Glutamatergic neuron (in vitro differentiated cells): Measurements from ENCODE around the gene PRR3. TPM values are rescaled to one million over a fixed set of nuclear protein-coding genes. Genes with fewer than 3 reads are reported as not detected.

Source experiments
- DNase-seq: peaks from one replicate; pipeline ENCODE4 v3.0.0; 2022
- H3K27ac Mint-ChIP-seq: one replicate; pipeline ENCODE4 v1.8.0; 2020; ENCODE audit warnings: mild to moderate bottlenecking, mixed read lengths, inconsistent platforms; ENCODE audit not compliant: unreplicated experiment
- H3K27me3 Mint-ChIP-seq: one replicate; pipeline ENCODE4 v1.8.0; 2020; ENCODE audit warnings: mild to moderate bottlenecking, moderate library complexity, mixed read lengths, inconsistent platforms; ENCODE audit not compliant: unreplicated experiment
- H3K36me3 Mint-ChIP-seq: one replicate; pipeline ENCODE4 v1.8.0; 2020; ENCODE audit warnings: mild to moderate bottlenecking, mixed read lengths, inconsistent platforms; ENCODE audit not compliant: unreplicated experiment
- H3K4me1 Mint-ChIP-seq: one replicate; pipeline ENCODE4 v1.8.0; 2020; ENCODE audit warnings: mild to moderate bottlenecking, low read depth, mixed read lengths, inconsistent platforms; ENCODE audit not compliant: unreplicated experiment
- H3K4me3 Mint-ChIP-seq: one replicate; pipeline ENCODE4 v1.8.0; 2020; ENCODE audit warnings: mild to moderate bottlenecking, mixed read lengths, inconsistent platforms; ENCODE audit not compliant: unreplicated experiment
- H3K9me3 Mint-ChIP-seq: one replicate; pipeline ENCODE4 v1.8.0; 2020; ENCODE audit warnings: mild to moderate bottlenecking, moderate library complexity, mixed read lengths, inconsistent platforms; ENCODE audit not compliant: unreplicated experiment
- total RNA-seq: library from RNA; stranded (reverse); fragmentation: NEBNext Ultra II Directional; extraction: Animal tissue kit (Norgen Biotek cat#: 25700); gene quantifications from one replicate; pipeline ENCODE4 v1.2.1, GENCODE V29; 2021; ENCODE audit not compliant: unreplicated experiment
- TF ChIP-seq, protein P1 (sequence below): fragments of 200-600 bp; sonication (generic); IDR thresholded peaks from one replicate; pipeline ENCODE4 v1.5.0; 2021; ENCODE audit not compliant: partially characterized antibody, unreplicated experiment

The PRR3 gene
- total RNA-seq, 1 donor from 2014 or later: 34.7 TPM

DNA sequence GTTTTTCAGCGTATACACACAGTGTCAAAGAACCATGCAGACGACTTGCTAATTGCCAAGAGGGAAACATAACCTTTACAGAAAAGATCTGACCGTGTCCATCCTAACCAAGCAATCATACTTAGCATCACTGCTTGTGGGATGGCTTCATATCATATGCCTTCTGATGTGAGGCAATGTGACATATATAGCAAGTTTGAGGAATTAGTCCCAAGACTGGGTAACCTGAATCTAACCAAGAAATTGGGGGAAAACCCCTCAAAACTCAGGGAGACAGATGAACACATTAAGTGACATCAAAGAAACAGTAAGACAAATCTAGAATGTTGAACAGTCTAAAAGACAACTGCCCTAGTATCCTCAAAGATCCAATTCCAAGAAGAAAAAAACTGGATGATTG, 19.2 kb upstream of the PRR3 start:
- TF ChIP-seq, protein P1, sequence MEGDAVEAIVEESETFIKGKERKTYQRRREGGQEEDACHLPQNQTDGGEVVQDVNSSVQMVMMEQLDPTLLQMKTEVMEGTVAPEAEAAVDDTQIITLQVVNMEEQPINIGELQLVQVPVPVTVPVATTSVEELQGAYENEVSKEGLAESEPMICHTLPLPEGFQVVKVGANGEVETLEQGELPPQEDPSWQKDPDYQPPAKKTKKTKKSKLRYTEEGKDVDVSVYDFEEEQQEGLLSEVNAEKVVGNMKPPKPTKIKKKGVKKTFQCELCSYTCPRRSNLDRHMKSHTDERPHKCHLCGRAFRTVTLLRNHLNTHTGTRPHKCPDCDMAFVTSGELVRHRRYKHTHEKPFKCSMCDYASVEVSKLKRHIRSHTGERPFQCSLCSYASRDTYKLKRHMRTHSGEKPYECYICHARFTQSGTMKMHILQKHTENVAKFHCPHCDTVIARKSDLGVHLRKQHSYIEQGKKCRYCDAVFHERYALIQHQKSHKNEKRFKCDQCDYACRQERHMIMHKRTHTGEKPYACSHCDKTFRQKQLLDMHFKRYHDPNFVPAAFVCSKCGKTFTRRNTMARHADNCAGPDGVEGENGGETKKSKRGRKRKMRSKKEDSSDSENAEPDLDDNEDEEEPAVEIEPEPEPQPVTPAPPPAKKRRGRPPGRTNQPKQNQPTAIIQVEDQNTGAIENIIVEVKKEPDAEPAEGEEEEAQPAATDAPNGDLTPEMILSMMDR: no peak
- Mint-ChIP-seq H3K4me1 (peaks cover 12% of the 10 kb centered on the region), H3K9me3 (no peaks in the 10 kb centered on the region), H3K4me3 (no peak overlapping the region), H3K27me3 (peaks cover 4% of the 10 kb centered on the region), H3K27ac (no peak overlapping the region), H3K36me3 (no peaks in the 10 kb centered on the region)
- DNase-seq: no peak

DNA sequence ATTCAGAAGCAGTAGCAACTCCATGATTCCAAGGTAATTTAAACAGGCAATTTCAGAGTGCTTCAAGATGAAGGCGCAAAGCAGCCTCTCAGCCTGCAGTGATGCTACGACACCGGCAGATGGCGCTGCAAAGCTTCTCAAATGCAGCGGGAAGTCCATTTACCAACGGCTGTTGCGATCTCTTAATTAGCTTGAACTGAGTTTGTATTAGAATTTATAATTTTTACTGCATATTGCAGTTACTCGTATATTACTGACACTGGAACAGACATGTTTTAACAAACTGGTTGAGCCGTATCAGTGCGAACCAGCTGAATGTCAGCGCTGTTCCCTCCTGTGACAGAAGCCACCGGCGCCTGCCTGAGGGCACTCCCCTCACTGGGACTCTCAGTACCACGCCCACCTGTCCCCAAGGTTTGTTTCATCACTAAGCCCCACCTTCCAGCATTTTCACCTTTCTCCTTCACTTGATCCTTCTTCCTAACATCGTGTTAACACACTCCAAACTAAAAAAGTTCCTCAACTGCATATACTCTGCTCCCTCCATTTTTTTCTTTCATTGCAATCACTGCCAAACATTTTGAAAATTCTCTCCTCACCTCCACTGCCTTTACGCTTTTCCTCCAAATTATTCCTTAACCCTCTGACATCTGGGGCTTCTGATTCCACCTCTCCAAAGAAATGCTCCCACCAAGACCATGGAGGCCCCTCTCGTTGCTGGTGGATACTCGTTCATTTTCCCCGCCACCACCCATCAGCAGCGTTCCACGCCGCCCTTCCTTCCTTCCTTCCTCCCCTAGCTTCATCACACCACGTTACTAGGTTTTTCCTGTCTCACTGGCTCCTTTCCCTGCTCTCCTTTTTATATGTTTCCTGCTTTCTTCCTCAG, 15.3 kb upstream of the PRR3 start:
- H3K4me1 Mint-ChIP-seq: peaks cover 20% of the 10 kb centered on the region

DNA sequence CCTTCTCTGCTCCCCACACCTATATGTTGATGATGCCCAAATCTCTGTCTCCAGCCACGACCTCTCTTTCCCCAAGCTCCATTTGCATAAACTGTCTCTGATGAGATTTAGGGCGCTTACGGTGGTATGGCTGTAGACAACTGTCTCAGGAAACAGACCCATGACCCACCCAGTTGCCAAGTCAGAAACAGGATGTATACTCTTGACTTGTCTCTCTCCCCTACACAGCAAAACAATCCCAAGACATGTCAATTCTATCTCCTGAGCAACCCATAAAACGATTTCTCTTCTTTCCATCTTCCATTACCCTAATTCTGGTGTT, 14.7 kb upstream of the PRR3 start:
- H3K36me3 Mint-ChIP-seq: no peaks in the 10 kb centered on the region
- TF ChIP-seq, protein P1: no peak
- DNase-seq: no peak
- peaks cover 20% of the 10 kb centered on the region for H3K4me1 Mint-ChIP-seq
- H3K4me3 Mint-ChIP-seq: peak overlapping the region; percentile 77
- peak overlapping the region; percentile 56 for H3K27ac Mint-ChIP-seq
- peaks cover 3% of the 10 kb centered on the region for H3K27me3 Mint-ChIP-seq
- no peaks in the 10 kb centered on the region for H3K9me3 Mint-ChIP-seq

More for the DNA sequence above, 15.3 kb upstream of the PRR3 start:
- peaks cover 3% of the 10 kb centered on the region for H3K27me3 Mint-ChIP-seq
- H3K36me3 Mint-ChIP-seq: no peaks in the 10 kb centered on the region
- peak overlapping the region; percentile 77 for H3K4me3 Mint-ChIP-seq
- DNase-seq: peak; percentile 81
- TF ChIP-seq, protein P1: peak; percentile 98
- no peaks in the 10 kb centered on the region for H3K9me3 Mint-ChIP-seq
- no peak overlapping the region for H3K27ac Mint-ChIP-seq

- DNase-seq: no peak
- Mint-ChIP-seq H3K27ac (peak overlapping the region; percentile 56), H3K4me3 (peak overlapping the region; percentile 77), H3K27me3 (peaks cover 3% of the 10 kb centered on the region), H3K9me3 (no peaks in the 10 kb centered on the region), H3K4me1 (peaks cover 20% of the 10 kb centered on the region), H3K36me3 (no peaks in the 10 kb centered on the region)
- TF ChIP-seq, protein P1: no peak
Observed at GRCh38 chr6:30542915-30543314, 14.2 kb upstream of the PRR3 start.

- Mint-ChIP-seq H3K27ac (no peak overlapping the region), H3K4me1 (peaks cover 20% of the 10 kb centered on the region), H3K36me3 (no peaks in the 10 kb centered on the region), H3K4me3 (no peak overlapping the region), H3K9me3 (no peaks in the 10 kb centered on the region), H3K27me3 (peaks cover 3% of the 10 kb centered on the region)
- DNase-seq: no peak
- TF ChIP-seq, protein P1: no peak
Observed at GRCh38 chr6:30543821-30544220, 13.3 kb upstream of the PRR3 start.
